RWPE1 (cell line): ENCODE data around the gene MYO7B.

Experiments
- CTCF ChIA-PET: fragments of 350-600 bp; sonication (Branson Sonifier 250); formaldehyde crosslinking; extraction: SDS; loops from one replicate; lab custom pipeline; 2021; lab: Yijun Ruan, JAX
- POLR2A ChIA-PET: fragments of 400-600 bp; formaldehyde crosslinking; extraction: SDS; loops from one replicate; lab custom pipeline; 2020; ENCODE audit warnings: antibody characterized with exemption; ENCODE audit not compliant: low non-redundant PET; lab: Yijun Ruan, JAX
- DNase-seq: peaks from one replicate; pipeline ENCODE4 v3.0.0; 2012; ENCODE audit warnings: low spot score
- H3K27ac ChIP-seq: fragments of 450-650 bp; 2 replicates; pipeline ENCODE4 v1.5.1; 2017
- CTCF ChIP-seq: fragments of 450-650 bp; conservative IDR thresholded peaks from 2 replicates; pipeline ENCODE4 v1.5.1; 2017; ENCODE audit warnings: low read depth, mild to moderate bottlenecking

MYO7B gene

GRCh38 chr2:127578411-127578810 lies 42.9 kb downstream of the MYO7B start:
- no peak for DNase-seq
- ChIA-PET POLR2A (no interaction called here), CTCF (interaction anchor here (0.7 to 0.8 kb wide), 2 partner anchors 13 to 38 kb away, joined by 3 read pairs; no protein-coding TSS in a partner anchor)
- no peak for TF ChIP-seq CTCF
- H3K27ac ChIP-seq, result no peak overlapping the region

- DNase-seq, result no peak
- ChIA-PET POLR2A (no interaction called here), CTCF (interaction anchor here (1.4 kb wide), 1 partner anchor 12 kb away, joined by 8 read pairs; no protein-coding TSS in a partner anchor)
- H3K27ac ChIP-seq, result no peak overlapping the region
- no peak for TF ChIP-seq CTCF
Measured at GRCh38 chr2:127579231-127579630, 43.7 kb downstream of the MYO7B start.

- H3K27ac ChIP-seq, result no peak overlapping the region
- CTCF ChIA-PET, result interaction anchor here (0.5 to 1.4 kb wide), 3 partner anchors 11 to 874 kb away, joined by 3 to 8 read pairs (median 3); no protein-coding TSS in a partner anchor
- POLR2A ChIA-PET, result no interaction called here
- DNase-seq, result no peak
- no peak for TF ChIP-seq CTCF
Measured at GRCh38 chr2:127580167-127581049, 44.9 kb downstream of the MYO7B start.

GRCh38 chr2:127581050-127581345 lies 45.5 kb downstream of the MYO7B start:
- no peak overlapping the region for H3K27ac ChIP-seq
- DNase-seq, result no peak
- TF ChIP-seq CTCF, result no peak
- ChIA-PET POLR2A (no interaction called here), CTCF (no interaction called here)

GRCh38 chr2:127581516-127582490 lies 46.3 kb downstream of the MYO7B start:
- no peak for TF ChIP-seq CTCF
- no peak for DNase-seq
- H3K27ac ChIP-seq, result no peak overlapping the region
- ChIA-PET CTCF (interaction anchor here (0.7 to 2.3 kb wide), 2 partner anchors 10 to 13 kb away, joined by 3 to 11 read pairs; no protein-coding TSS in a partner anchor), POLR2A (interaction anchor here (0.6 kb wide), 1 partner anchor 161 kb away, joined by 7 read pairs; no protein-coding TSS in a partner anchor)
